NT2/D1 (cell line): ENCODE data around the gene ELOVL2.

Experiments
- DNase-seq: peaks from one replicate; pipeline ENCODE4 v3.0.0-alpha.2; 2011; ENCODE audit warnings: low read depth, low spot score
- H3K27me3 ChIP-seq: 2 replicates; pipeline ENCODE4 v1.6.0; 2011; ENCODE audit warnings: mild to moderate bottlenecking; ENCODE audit not compliant: insufficient read length, insufficient read depth
- H3K36me3 ChIP-seq: 2 replicates; pipeline ENCODE4 v1.6.1; 2011; ENCODE audit warnings: mild to moderate bottlenecking, low read length, mixed read lengths; ENCODE audit not compliant: insufficient read depth, insufficient read length
- H3K4me1 ChIP-seq: 2 replicates; pipeline ENCODE4 v1.5.1; 2011; ENCODE audit not compliant: insufficient read depth, insufficient read length
- H3K4me3 ChIP-seq: 2 replicates; pipeline ENCODE4 v1.5.1; 2011; ENCODE audit warnings: low read depth; ENCODE audit not compliant: insufficient read length
- H3K9ac ChIP-seq: 2 replicates; pipeline ENCODE4 v1.6.0; 2011; ENCODE audit warnings: low read depth; ENCODE audit not compliant: insufficient read length
- H3K9me3 ChIP-seq: 2 replicates; pipeline ENCODE4 v1.5.1; 2011; ENCODE audit warnings: mild to moderate bottlenecking, low read length; ENCODE audit not compliant: insufficient read depth
- SUZ12 ChIP-seq: IDR thresholded peaks from 2 replicates; pipeline ENCODE4 v1.6.1; 2011; ENCODE audit not compliant: insufficient read length, insufficient read depth; ENCODE audit errors: extremely low read depth
- YY1 ChIP-seq: IDR thresholded peaks from 2 replicates; pipeline ENCODE4 v1.6.1; 2011; ENCODE audit not compliant: insufficient read length, insufficient read depth
- ZNF274 ChIP-seq: IDR thresholded peaks from 2 replicates; pipeline ENCODE4 v1.6.1; 2011; ENCODE audit warnings: mild to moderate bottlenecking, low read depth, low read length

Gene ELOVL2

GRCh38 chr6:10979603-10980002 lies 64.5 kb downstream of the ELOVL2 start:
- TF ChIP-seq YY1 (no peak), ZNF274 (no peak)
- no peak overlapping the region for H3K9ac ChIP-seq
- H3K36me3 ChIP-seq = no peaks in the 10 kb centered on the region
- H3K4me3 ChIP-seq = no peak overlapping the region
- no peak for DNase-seq
- H3K9me3 ChIP-seq = no peaks in the 10 kb centered on the region
- no peaks in the 10 kb centered on the region for H3K27me3 ChIP-seq
- H3K4me1 ChIP-seq = peaks cover 4% of the 10 kb centered on the region

- H3K4me3 ChIP-seq = no peak overlapping the region
- TF ChIP-seq SUZ12 (no peak), ZNF274 (no peak), YY1 (no peak)
- DNase-seq = no peak
- no peaks in the 10 kb centered on the region for H3K27me3 ChIP-seq
- no peak overlapping the region for H3K9ac ChIP-seq
- H3K9me3 ChIP-seq = no peaks in the 10 kb centered on the region
- peaks cover 4% of the 10 kb centered on the region for H3K4me1 ChIP-seq
- no peaks in the 10 kb centered on the region for H3K36me3 ChIP-seq
These were observed 66.7 kb downstream of the ELOVL2 start for GRCh38 chr6:10977231-10977968.

GRCh38 chr6:10976571-10976970 lies 67.5 kb downstream of the ELOVL2 start:
- H3K36me3 ChIP-seq = no peaks in the 10 kb centered on the region
- DNase-seq = no peak
- H3K27me3 ChIP-seq = no peaks in the 10 kb centered on the region
- H3K4me1 ChIP-seq = peaks cover 4% of the 10 kb centered on the region
- H3K9ac ChIP-seq = no peak overlapping the region
- H3K4me3 ChIP-seq = no peak overlapping the region
- H3K9me3 ChIP-seq = no peaks in the 10 kb centered on the region
- TF ChIP-seq SUZ12 = no peak
- TF ChIP-seq ZNF274 = no peak
- no peak for TF ChIP-seq YY1

GRCh38 chr6:10972196-10972595 lies 71.9 kb downstream of the ELOVL2 start:
- no peak for DNase-seq
- Histone ChIP-seq H3K36me3 (no peaks in the 10 kb centered on the region), H3K9me3 (no peaks in the 10 kb centered on the region), H3K9ac (no peak overlapping the region), H3K4me1 (peaks cover 4% of the 10 kb centered on the region), H3K4me3 (no peak overlapping the region), H3K27me3 (no peaks in the 10 kb centered on the region)
- TF ChIP-seq YY1 (no peak), ZNF274 (no peak), SUZ12 (no peak)

- Histone ChIP-seq H3K4me1 (no peaks in the 10 kb centered on the region), H3K9me3 (peaks cover 10% of the 10 kb centered on the region), H3K9ac (no peak overlapping the region), H3K36me3 (no peaks in the 10 kb centered on the region), H3K4me3 (no peak overlapping the region), H3K27me3 (no peaks in the 10 kb centered on the region)
- no peak for TF ChIP-seq ZNF274
- DNase-seq = no peak
These were observed 73.4 kb downstream of the ELOVL2 start for GRCh38 chr6:10970731-10971130.

- peaks cover 13% of the 10 kb centered on the region for H3K9me3 ChIP-seq
- no peaks in the 10 kb centered on the region for H3K36me3 ChIP-seq
- no peak overlapping the region for H3K4me3 ChIP-seq
- no peaks in the 10 kb centered on the region for H3K4me1 ChIP-seq
- no peaks in the 10 kb centered on the region for H3K27me3 ChIP-seq
- TF ChIP-seq YY1 = no peak
- no peak for TF ChIP-seq ZNF274
- no peak for TF ChIP-seq SUZ12
- H3K9ac ChIP-seq = no peak overlapping the region
- DNase-seq = no peak
These were observed 75.3 kb downstream of the ELOVL2 start for GRCh38 chr6:10968776-10969175.

GRCh38 chr6:10964684-10965083 lies 79.4 kb downstream of the ELOVL2 start:
- no peaks in the 10 kb centered on the region for H3K4me1 ChIP-seq
- no peaks in the 10 kb centered on the region for H3K27me3 ChIP-seq
- H3K36me3 ChIP-seq = no peaks in the 10 kb centered on the region
- DNase-seq = no peak
- H3K9me3 ChIP-seq = peaks cover 13% of the 10 kb centered on the region
- no peak overlapping the region for H3K4me3 ChIP-seq
- TF ChIP-seq YY1 = no peak
- TF ChIP-seq ZNF274 = no peak
- no peak for TF ChIP-seq SUZ12
- no peak overlapping the region for H3K9ac ChIP-seq
